Stimulated activated CD4-positive, alpha-beta T cell treated with anti-CD3 and anti-CD28 coated beads, Interleukin-4, amount 100 ng/mL, for 48 hours (primary cell): ENCODE measurements around the gene COBL.

ENCODE experiments used
- DNase-seq, 2 donors: peaks; one replicate each; pipeline ENCODE4 v3.0.0-alpha.2; 2020; ENCODE audit warnings: low read depth in 2 of 2

The COBL gene

GRCh38 chr7:51187941-51188340 lies 128.7 kb downstream of the COBL start:
- no peak for DNase-seq

- DNase-seq = no peak
These were observed 130.1 kb downstream of the COBL start for GRCh38 chr7:51186531-51186930.

- no peak for DNase-seq
These were observed 133.9 kb downstream of the COBL start for GRCh38 chr7:51182636-51183166.

DNA sequence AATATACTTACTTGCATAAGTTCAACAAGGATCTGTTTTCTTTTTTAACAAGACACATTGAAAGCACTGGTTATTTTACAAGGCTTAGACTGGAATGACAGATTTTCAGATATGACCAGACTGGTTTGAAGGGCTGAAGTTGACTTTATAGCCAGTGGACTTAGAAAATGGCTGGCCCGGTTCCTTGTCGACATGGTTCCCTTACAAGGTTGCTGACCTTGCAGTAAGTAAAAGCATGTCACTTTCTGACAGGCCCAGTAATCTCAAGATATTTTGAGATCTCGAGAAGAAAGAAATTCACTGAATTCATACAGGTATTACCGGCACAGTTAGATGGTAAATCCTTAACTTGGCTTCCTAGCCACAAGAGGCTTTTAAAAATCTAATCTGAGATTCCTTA lies 136.5 kb downstream of the COBL start:
- no peak for DNase-seq

GRCh38 chr7:51175992-51176388 lies 140.6 kb downstream of the COBL start:
- DNase-seq = no peak

- DNase-seq = no peak
These were observed 141.2 kb downstream of the COBL start for GRCh38 chr7:51175316-51175991.

DNA sequence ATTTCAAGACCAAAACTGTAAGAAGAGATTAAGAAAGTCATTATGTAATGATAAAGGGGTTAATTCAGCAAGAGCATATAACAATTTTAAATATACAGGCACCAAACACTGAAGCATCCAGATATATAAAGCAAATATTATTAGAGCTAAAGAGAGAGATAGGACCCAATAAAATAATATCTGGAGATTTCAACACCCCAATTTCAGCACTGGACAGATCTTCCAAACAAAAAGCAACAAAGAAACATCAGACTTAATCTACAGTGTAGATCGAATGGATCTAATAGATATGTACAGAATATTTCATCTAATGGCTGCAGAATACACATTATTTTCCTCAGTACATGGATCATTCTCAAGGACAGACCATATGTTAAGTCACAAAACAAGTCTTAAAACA lies 151.3 kb downstream of the COBL start:
- DNase-seq = no peak

- peak; percentile 70 for DNase-seq
These were observed 153.8 kb downstream of the COBL start for GRCh38 chr7:51162724-51163329.

DNA sequence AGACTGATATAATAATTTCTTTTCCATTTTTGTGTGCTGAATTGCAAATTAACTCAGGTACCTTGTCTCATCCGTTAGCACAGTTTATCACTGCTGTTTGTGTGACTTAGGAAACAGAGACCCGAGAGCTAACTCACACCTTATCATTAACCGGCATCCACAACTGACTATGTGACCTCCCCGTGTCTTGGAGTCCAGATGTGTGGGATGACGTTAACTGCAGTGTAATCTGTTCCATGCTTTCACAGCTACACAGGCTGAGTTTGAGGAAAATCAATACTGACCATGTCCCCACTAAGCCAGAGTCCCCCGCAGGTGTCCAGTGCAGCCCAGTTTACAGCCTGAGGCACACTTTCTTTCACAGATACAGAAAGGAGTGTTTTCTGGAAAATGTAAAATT lies 154.7 kb downstream of the COBL start:
- DNase-seq = no peak

DNA sequence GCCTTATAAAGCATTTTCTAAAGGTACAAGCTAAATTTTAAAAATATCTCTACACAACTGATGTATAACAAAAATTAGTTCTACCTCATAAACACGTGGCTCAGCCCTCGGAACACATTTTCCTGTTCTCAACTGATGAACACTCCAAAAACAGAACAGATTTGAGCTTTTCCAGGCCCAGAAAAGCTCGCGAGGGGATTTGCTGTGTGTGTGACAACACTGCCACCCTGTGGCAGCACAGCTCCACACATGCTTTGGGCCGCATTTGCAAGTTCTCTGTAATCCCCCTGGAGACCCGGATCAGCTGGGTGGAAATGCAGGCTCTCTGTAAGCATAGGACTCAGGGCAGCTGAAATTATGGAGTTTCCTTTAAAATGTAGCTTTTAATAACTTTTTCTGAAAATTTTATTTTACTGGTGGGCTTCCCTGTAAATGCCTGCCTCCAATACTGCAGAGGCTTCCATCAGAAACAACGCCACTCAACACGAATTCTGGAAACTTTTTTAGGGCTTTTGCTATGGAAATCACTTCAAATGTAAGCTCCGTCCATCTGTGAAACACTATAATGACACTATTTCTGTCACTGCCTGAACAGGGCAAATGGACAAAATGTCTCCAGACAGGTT lies 155.5 kb downstream of the COBL start:
- peak; percentile 29 to 39 for DNase-seq

DNA sequence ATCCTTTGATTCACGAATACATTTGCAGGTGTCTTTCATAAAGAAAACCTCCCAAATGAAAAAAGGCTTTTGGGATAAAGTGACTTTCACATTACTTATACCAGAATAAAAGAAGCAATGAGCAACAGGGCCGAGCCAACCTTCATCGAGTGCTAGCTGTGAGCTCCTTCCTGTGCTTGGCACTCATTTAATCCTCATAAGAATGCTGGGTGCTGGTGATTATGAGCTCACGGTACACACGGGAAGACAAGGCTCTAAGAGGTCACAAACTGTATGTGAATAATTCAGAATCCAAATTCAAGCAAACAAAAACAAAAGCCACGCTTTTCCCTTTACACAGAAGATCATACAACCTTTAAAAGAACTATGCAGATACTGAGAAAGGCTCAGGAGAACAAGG lies 156.2 kb downstream of the COBL start:
- DNase-seq = no peak

- DNase-seq = no peak
These were observed 157.7 kb downstream of the COBL start for GRCh38 chr7:51158742-51159445.

DNA sequence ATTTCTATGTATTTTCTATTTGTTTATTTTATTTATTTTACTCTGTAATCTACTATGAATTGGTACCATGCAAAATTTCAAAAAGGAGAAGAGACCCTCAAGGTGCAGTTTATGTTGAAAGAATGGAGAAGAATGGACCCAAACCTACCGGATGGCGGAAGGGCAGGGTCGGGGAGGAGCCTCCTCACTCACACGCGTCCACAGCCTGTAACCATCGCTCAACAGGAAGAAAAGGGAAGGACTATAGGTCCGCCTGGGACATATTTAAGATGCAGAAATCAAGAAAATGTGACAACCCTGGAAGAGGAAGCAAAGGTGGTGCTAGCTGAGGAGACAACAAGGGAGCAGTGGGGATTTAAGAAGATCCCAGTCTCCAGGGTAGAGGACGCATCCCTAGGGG lies 158.4 kb downstream of the COBL start:
- no peak for DNase-seq

DNA sequence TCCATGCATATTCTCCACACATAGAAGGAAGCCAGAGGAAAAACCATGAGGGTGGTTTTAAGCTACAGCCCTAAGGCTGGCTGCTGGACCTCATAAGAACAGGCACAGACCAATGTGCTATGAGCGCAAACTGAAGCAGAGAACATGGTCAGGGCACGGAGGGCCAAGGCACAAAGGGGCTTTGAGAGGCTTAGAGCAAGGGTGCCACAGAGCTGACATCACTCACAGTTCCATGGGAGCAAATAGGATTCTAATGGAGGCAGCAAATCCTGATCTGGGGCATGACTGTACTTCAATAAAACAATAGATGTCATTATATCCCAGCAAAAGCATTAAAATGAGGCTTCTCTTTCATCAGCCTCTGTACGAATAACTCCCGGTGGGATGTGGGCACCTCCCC lies 162.4 kb downstream of the COBL start:
- DNase-seq = no peak

DNA sequence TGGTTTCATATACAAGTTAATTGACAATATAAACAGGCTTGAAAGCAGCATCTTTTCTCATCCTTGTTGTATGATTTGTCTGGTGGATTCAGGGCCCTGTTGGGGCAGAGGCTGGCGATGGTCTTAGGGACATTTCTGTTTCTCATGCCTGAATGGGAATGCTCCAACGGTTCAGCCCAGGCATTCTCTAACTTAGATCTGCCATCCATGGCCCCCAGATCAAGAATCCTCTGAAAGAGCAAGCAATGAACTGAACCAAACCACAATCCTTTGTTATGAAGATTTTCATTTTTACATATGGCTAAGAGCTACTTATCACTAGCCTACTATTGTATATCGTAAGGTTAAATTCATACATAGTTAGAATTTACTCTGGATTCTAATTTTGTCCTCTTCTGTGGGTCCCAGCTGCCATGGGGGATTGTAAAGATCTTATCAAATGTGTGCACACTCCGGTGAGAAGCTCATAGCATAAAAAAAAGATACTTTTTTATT lies 163.9 kb downstream of the COBL start:
- no peak for DNase-seq

GRCh38 chr7:51151455-51151854 lies 165.2 kb downstream of the COBL start:
- DNase-seq = no peak

- no peak for DNase-seq
These were observed 166.4 kb downstream of the COBL start for GRCh38 chr7:51150193-51150592.

GRCh38 chr7:51148216-51148615 lies 168.4 kb downstream of the COBL start:
- DNase-seq = no peak

DNA sequence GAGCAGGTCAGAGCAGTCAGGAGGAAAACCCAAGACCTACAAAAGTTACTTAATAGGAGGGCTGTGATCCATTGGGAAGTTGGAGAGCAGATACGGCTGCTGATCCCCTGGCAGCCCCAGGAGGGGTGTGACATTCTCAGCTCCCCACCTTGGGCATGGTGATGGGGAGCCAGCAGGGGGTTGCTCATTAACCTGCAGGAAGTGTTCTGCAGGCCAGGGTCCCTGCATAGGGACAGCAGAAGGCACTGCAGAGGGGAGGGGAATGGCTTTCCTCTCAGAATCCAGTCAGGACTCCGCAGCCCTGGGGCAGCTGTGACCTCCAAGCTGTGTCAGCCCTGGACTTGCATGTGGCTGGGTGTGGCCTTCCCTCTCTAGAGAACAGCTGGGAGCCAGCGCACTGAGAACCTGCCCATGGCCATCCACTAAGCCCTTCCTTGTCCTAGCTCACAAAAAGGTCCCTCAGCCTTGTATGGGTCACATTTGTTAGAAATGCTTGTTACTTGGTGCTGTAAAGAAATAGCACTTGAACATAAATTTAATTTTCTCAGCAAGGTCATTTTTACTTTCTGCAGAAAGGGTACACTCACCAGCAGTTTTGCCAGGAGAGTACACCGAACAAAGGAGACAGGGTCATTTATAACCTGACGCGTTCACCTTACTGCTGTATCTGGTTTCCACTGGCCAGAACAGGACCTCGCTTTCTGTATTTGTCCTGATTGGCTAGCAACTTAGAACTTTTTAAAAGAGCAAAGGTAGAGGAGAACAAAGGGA lies 169.6 kb downstream of the COBL start:
- DNase-seq = no peak

DNA sequence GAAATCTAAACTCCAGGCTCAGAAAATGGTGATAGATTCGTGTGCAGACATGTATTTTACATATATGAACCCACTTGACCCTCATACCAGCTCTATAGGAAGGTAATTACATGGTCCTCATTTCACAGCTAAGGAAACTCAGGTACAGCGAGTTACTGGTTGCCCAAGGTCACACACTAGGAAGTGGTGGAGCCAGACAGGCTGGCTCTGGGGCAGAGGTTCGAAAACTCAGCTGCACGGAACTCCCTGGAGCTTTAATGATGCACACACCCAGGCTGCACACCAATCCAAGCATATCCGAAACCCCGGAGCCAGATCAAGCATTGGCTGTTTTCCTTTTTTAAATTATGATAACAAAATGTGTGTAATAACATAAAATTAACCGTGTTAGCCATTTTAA lies 172.4 kb downstream of the COBL start:
- DNase-seq = no peak

DNA sequence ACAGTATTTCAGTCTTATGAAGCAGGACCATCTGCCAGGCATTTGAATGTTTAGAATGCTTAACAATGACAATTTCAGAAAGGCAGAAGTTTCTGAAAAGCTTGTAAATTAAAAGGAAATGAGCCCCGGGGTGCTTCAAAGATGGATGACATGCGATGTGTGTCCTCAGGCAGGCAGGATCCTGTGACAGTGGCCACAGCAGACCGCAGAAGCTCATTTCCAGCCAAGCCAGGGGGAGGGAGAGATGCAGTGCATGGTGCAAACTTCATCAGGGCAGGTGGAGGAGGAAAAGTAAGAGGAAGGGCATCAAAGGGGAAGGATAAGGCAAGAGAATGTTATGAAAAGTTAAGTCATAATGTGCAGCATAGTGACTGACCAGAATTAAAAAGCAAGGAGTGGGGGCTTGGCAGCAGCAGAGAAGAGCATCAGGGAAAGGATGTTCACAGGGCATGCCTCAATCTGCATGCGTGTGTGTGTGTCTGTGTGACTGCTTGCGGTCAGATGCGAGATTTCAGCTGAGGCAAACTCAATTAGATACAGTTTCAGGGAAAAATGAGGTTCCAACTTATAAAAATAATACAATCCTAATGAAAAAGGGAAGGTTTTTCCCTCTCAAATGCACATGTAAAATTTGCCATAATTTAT lies 173.7 kb downstream of the COBL start:
- no peak for DNase-seq
